Neural cell (in vitro differentiated cells): Measurements from ENCODE around the gene CPNE5.

Experiments used
- EP300 ChIP-seq: fragments of 450-650 bp; conservative IDR thresholded peaks from 2 replicates; pipeline ENCODE4 v1.6.1; 2014; ENCODE audit warnings: antibody characterized with exemption, mild to moderate bottlenecking, moderate library complexity; ENCODE audit not compliant: poor library complexity, severe bottlenecking
- EZH2 ChIP-seq: fragments of 200-600, 300-800 bp; shearing (Covaris generic), sonication (generic); IDR thresholded peaks from 2 replicates; pipeline ENCODE4 v1.6.1; 2014; ENCODE audit warnings: antibody characterized with exemption, low read length, borderline replicate concordance, mild to moderate bottlenecking; ENCODE audit not compliant: insufficient read depth, poor library complexity, severe bottlenecking
- MXI1 ChIP-seq: fragments of 450-650 bp; conservative IDR thresholded peaks from 2 replicates; pipeline ENCODE4 v1.6.1; 2014; ENCODE audit warnings: antibody characterized with exemption, mild to moderate bottlenecking; ENCODE audit not compliant: poor library complexity, severe bottlenecking
- POLR2AphosphoS5 ChIP-seq: IDR thresholded peaks from 2 replicates; pipeline ENCODE4 v1.6.1; 2012
- RAD21 ChIP-seq: fragments of 450-650 bp; conservative IDR thresholded peaks from 2 replicates; pipeline ENCODE4 v1.6.1; 2014; ENCODE audit warnings: antibody characterized with exemption, mild to moderate bottlenecking, moderate library complexity
- SMC3 ChIP-seq: fragments of 450-650 bp; conservative IDR thresholded peaks from 2 replicates; pipeline ENCODE4 v1.6.1; 2014; ENCODE audit warnings: antibody characterized with exemption, mild to moderate bottlenecking, moderate library complexity; ENCODE audit not compliant: poor library complexity
- TAF1 ChIP-seq: IDR thresholded peaks from 2 replicates; pipeline ENCODE4 v1.6.1; 2012; ENCODE audit warnings: low read depth
- TF ChIP-seq, protein P1 (sequence below): fragments of 450-650 bp; IDR thresholded peaks from 2 replicates; pipeline ENCODE4 v1.5.1; 2014; ENCODE audit warnings: antibody characterized with exemption, mild to moderate bottlenecking, moderate library complexity; ENCODE audit not compliant: poor library complexity, severe bottlenecking

DNA sequence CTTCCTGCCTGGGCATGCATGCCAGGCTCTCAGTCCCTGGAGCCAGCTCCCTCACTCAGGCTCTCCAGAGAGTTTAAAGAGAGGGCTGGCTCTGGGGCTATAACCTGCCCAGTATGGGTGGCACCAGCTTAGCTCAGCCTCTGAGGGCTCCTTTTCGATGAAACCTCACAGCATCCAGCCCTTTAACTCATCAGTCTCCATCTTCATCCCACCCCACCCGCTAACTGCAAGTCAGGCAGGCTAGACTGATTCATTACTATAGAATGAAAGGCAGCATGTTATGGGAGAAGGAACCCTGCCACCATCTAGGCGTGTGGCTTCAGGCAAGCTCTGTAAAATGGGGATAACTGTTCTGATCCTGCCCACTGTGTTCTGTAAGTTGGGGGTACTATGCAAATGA is 88.2 kb downstream of the CPNE5 start:
- TF ChIP-seq, protein P1, sequence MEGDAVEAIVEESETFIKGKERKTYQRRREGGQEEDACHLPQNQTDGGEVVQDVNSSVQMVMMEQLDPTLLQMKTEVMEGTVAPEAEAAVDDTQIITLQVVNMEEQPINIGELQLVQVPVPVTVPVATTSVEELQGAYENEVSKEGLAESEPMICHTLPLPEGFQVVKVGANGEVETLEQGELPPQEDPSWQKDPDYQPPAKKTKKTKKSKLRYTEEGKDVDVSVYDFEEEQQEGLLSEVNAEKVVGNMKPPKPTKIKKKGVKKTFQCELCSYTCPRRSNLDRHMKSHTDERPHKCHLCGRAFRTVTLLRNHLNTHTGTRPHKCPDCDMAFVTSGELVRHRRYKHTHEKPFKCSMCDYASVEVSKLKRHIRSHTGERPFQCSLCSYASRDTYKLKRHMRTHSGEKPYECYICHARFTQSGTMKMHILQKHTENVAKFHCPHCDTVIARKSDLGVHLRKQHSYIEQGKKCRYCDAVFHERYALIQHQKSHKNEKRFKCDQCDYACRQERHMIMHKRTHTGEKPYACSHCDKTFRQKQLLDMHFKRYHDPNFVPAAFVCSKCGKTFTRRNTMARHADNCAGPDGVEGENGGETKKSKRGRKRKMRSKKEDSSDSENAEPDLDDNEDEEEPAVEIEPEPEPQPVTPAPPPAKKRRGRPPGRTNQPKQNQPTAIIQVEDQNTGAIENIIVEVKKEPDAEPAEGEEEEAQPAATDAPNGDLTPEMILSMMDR = no peak
- TF ChIP-seq MXI1 = no peak
- no peak for TF ChIP-seq SMC3
- TF ChIP-seq EP300 = no peak
- no peak for TF ChIP-seq POLR2AphosphoS5
- no peak for TF ChIP-seq TAF1
- TF ChIP-seq EZH2 = no peak
- TF ChIP-seq RAD21 = no peak
